HUES64 (cell line): ENCODE measurements around the gene UBAC2.

Experiments
- H3K27ac ChIP-seq: 2 replicates; pipeline ENCODE4 v1.7.0; 2013; ENCODE audit warnings: low read depth, low read length, inconsistent platforms
- H3K27me3 ChIP-seq: 2 replicates; pipeline ENCODE4 v1.6.1; 2013; ENCODE audit warnings: mild to moderate bottlenecking, low read length; ENCODE audit not compliant: insufficient read depth
- H3K36me3 ChIP-seq: 2 replicates; pipeline ENCODE4 v1.6.1; 2013; ENCODE audit warnings: mild to moderate bottlenecking, low read length; ENCODE audit not compliant: insufficient read depth
- H3K4me1 ChIP-seq: 2 replicates; pipeline ENCODE4 v1.6.1; 2013; ENCODE audit warnings: mild to moderate bottlenecking, low read length, moderate library complexity; ENCODE audit not compliant: insufficient read depth
- H3K4me3 ChIP-seq: 2 replicates; pipeline ENCODE4 v1.5.1; 2013; ENCODE audit warnings: mild to moderate bottlenecking, low read length, moderate library complexity
- H3K9ac ChIP-seq: 2 replicates; pipeline ENCODE4 v1.6.1; 2013; ENCODE audit warnings: mild to moderate bottlenecking, low read depth, low read length
- H3K9me3 ChIP-seq: 2 replicates; pipeline ENCODE4 v1.6.1; 2013; ENCODE audit warnings: low read depth, low read length; ENCODE audit not compliant: insufficient read depth
- WGBS: fragments of 150-250, 120-280 bp; methylation state at CpG from one replicate; pipeline ENCODE4 v1.1.7; 2013; ENCODE audit warnings: missing lambda C conversion rate; 5-methylcytosine and 5-hydroxymethylcytosine counted together

UBAC2 gene

GRCh38 chr13:99273128-99273527 is 72.5 kb downstream of the UBAC2 start:
- Histone ChIP-seq H3K27me3 (no peaks in the 10 kb centered on the region), H3K4me3 (no peak overlapping the region), H3K36me3 (no peaks in the 10 kb centered on the region), H3K27ac (no peak overlapping the region), H3K9me3 (0 out of 2 replicates have a peak, but pooled peaks cover 3% of the 10 kb centered on the region), H3K4me1 (peaks cover 10% of the 10 kb centered on the region; the same call in 1 of the 2 replicates), H3K9ac (no peak overlapping the region)
- WGBS, result 97% methylated on average over 2 of the region's 2 CpGs

GRCh38 chr13:99275093-99275469 is 74.4 kb downstream of the UBAC2 start:
- Histone ChIP-seq H3K4me1 (peaks cover 10% of the 10 kb centered on the region; the same call in 1 of the 2 replicates), H3K4me3 (no peak overlapping the region), H3K9ac (no peak overlapping the region), H3K36me3 (no peaks in the 10 kb centered on the region), H3K27me3 (no peaks in the 10 kb centered on the region), H3K9me3 (0 out of 2 replicates have a peak, but pooled peaks cover 3% of the 10 kb centered on the region), H3K27ac (no peak overlapping the region)
- WGBS, result 76% methylated on average over 1 of the region's 1 CpG

GRCh38 chr13:99276706-99277105 is 76.1 kb downstream of the UBAC2 start:
- H3K9me3 ChIP-seq, result 0 out of 2 replicates have a peak, but pooled peaks cover 3% of the 10 kb centered on the region
- H3K4me1 ChIP-seq, result peaks cover 10% of the 10 kb centered on the region; the same call in 1 of the 2 replicates
- no peak overlapping the region for H3K27ac ChIP-seq
- no peaks in the 10 kb centered on the region for H3K27me3 ChIP-seq
- H3K9ac ChIP-seq, result no peak overlapping the region
- H3K36me3 ChIP-seq, result no peaks in the 10 kb centered on the region; the same call in 1 of the 2 replicates
- 80% methylated on average over 2 of the region's 2 CpGs for WGBS
- no peak overlapping the region for H3K4me3 ChIP-seq

- Histone ChIP-seq H3K27ac (no peak overlapping the region), H3K36me3 (no peaks in the 10 kb centered on the region; the same call in 1 of the 2 replicates), H3K4me3 (no peak overlapping the region)
Observed at GRCh38 chr13:99277629-99278028, 77.0 kb downstream of the UBAC2 start.

GRCh38 chr13:99278200-99278599 is 77.5 kb downstream of the UBAC2 start:
- no peak overlapping the region for H3K4me3 ChIP-seq
- peaks cover 10% of the 10 kb centered on the region; the same call in 1 of the 2 replicates for H3K4me1 ChIP-seq
- no peaks in the 10 kb centered on the region for H3K27me3 ChIP-seq
- H3K36me3 ChIP-seq, result no peaks in the 10 kb centered on the region; the same call in 1 of the 2 replicates
- 92% methylated on average over 5 of the region's 5 CpGs for WGBS
- H3K9ac ChIP-seq, result no peak overlapping the region
- H3K27ac ChIP-seq, result no peak overlapping the region
- no peaks in the 10 kb centered on the region for H3K9me3 ChIP-seq

More at GRCh38 chr13:99277629-99278028, 77.0 kb downstream of the UBAC2 start:
- 94% methylated on average over 4 of the region's 4 CpGs for WGBS
- no peaks in the 10 kb centered on the region for H3K9me3 ChIP-seq
- no peak overlapping the region for H3K9ac ChIP-seq
- no peaks in the 10 kb centered on the region for H3K27me3 ChIP-seq
- peaks cover 10% of the 10 kb centered on the region; the same call in 1 of the 2 replicates for H3K4me1 ChIP-seq

GRCh38 chr13:99278843-99279242 is 78.2 kb downstream of the UBAC2 start:
- Histone ChIP-seq H3K4me1 (peaks cover 10% of the 10 kb centered on the region; the same call in 1 of the 2 replicates), H3K9me3 (no peaks in the 10 kb centered on the region), H3K9ac (no peak overlapping the region), H3K27me3 (no peaks in the 10 kb centered on the region), H3K36me3 (no peaks in the 10 kb centered on the region; the same call in 1 of the 2 replicates), H3K27ac (no peak overlapping the region), H3K4me3 (no peak overlapping the region)
- WGBS, result 95% methylated on average over 3 of the region's 3 CpGs

GRCh38 chr13:99279637-99280036 is 79.0 kb downstream of the UBAC2 start:
- H3K27me3 ChIP-seq, result no peaks in the 10 kb centered on the region
- WGBS, result 84% methylated on average over 2 of the region's 2 CpGs
- no peak overlapping the region for H3K27ac ChIP-seq
- no peak overlapping the region for H3K9ac ChIP-seq
- H3K36me3 ChIP-seq, result no peaks in the 10 kb centered on the region; the same call in 1 of the 2 replicates
- H3K4me1 ChIP-seq, result peaks cover 10% of the 10 kb centered on the region; the same call in 1 of the 2 replicates
- no peak overlapping the region for H3K4me3 ChIP-seq
- no peaks in the 10 kb centered on the region for H3K9me3 ChIP-seq

GRCh38 chr13:99280166-99280565 is 79.5 kb downstream of the UBAC2 start:
- 86% methylated on average over 3 of the region's 3 CpGs for WGBS
- no peak overlapping the region for H3K9ac ChIP-seq
- H3K27ac ChIP-seq, result no peak overlapping the region

GRCh38 chr13:99281811-99282263 is 81.2 kb downstream of the UBAC2 start:
- H3K4me1 ChIP-seq, result no peaks in the 10 kb centered on the region
- H3K36me3 ChIP-seq, result no peaks in the 10 kb centered on the region; the same call in 1 of the 2 replicates
- no peak overlapping the region for H3K27ac ChIP-seq
- H3K9ac ChIP-seq, result no peak overlapping the region
- 89% methylated on average over 5 of the region's 5 CpGs for WGBS
- no peaks in the 10 kb centered on the region for H3K27me3 ChIP-seq
- no peaks in the 10 kb centered on the region for H3K9me3 ChIP-seq
- H3K4me3 ChIP-seq, result no peak overlapping the region

More at GRCh38 chr13:99280166-99280565, 79.5 kb downstream of the UBAC2 start:
- H3K27me3 ChIP-seq, result no peaks in the 10 kb centered on the region
- H3K4me3 ChIP-seq, result no peak overlapping the region
- peaks cover 10% of the 10 kb centered on the region; the same call in 1 of the 2 replicates for H3K4me1 ChIP-seq
- H3K9me3 ChIP-seq, result no peaks in the 10 kb centered on the region
- no peaks in the 10 kb centered on the region; the same call in 1 of the 2 replicates for H3K36me3 ChIP-seq

- H3K27me3 ChIP-seq, result no peaks in the 10 kb centered on the region
- 97% methylated on average over 1 of the region's 1 CpG for WGBS
- H3K4me1 ChIP-seq, result no peaks in the 10 kb centered on the region
- no peaks in the 10 kb centered on the region; the same call in none of the 2 replicates for H3K36me3 ChIP-seq
- no peak overlapping the region for H3K4me3 ChIP-seq
- H3K27ac ChIP-seq, result no peak overlapping the region
- H3K9ac ChIP-seq, result no peak overlapping the region
- no peaks in the 10 kb centered on the region for H3K9me3 ChIP-seq
Observed at GRCh38 chr13:99282264-99283231, 81.9 kb downstream of the UBAC2 start.
